ENCODE data around the gene ELOVL6. TPM values are rescaled to one million over a fixed set of nuclear protein-coding genes. Genes with fewer than 3 reads are reported as not detected.

Gene ELOVL6
- total and polyA plus RNA-seq, 2 of the 4 experiments (the other 2 are of a cell fraction), result 17.9 to 19.0 TPM

DNA sequence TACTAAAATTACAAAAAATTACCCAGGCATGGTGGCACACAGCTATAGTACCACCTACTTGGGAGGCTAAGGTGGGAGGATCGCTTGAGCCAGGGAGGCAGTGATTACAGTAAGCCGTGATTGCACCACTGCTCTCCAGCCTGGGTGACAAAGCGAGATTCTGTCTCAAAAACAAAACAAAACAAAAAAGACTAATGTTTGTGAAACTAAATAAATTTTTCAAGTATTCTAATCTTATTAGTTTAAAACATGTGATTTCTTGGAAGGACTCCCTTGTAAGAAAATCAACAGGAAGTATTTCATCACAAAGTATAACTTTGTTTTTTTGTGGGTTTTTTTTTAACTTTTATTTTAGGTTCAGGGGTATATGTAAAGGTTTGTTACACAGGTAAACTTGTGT is 196.1 kb downstream of the ELOVL6 start:
- intact Hi-C loops (cut with micrococcal nuclease), result no loop called here
- Histone ChIP-seq H3K4me1 (ENCODE audit: control insufficient read depth, insufficient read depth, low read length) (no peaks in the 10 kb centered on the region), H3K9ac (ENCODE audit: low read depth, low read length) (no peak overlapping the region), H2AFZ (replicated peaks; ENCODE audit: low read length, poor library complexity) (no peak overlapping the region), H2AK9ac (replicated peaks; ENCODE audit: low read depth, low read length, poor library complexity) (no peak overlapping the region), H2AK5ac (ENCODE audit: low read depth, low read length) (no peak overlapping the region), H3K4ac (ENCODE audit: low read depth, low read length) (no peak overlapping the region), H3K23ac (ENCODE audit: low read depth, low read length) (no peak overlapping the region), H4K5ac (ENCODE audit: low read depth, low read length) (no peak overlapping the region), H2BK5ac (ENCODE audit: low read depth, low read length, poor library complexity, severe bottlenecking) (no peak overlapping the region), H3K4me3 (ENCODE audit: insufficient read depth, low read depth, low read length) (no peak overlapping the region), H3K56ac (ENCODE audit: extremely low read depth, insufficient read depth, low read length) (no peak overlapping the region), H3K9me3 (ENCODE audit: control insufficient read depth, insufficient read depth, low read length) (no peaks in the 10 kb centered on the region), H3K27ac (ENCODE audit: insufficient read depth, low read length) (no peak overlapping the region), H2BK120ac (ENCODE audit: low read depth, low read length) (no peak overlapping the region), H3K36me3 (ENCODE audit: control insufficient read depth, insufficient read depth, low read length) (no peaks in the 10 kb centered on the region), H3K27me3 (ENCODE audit: control insufficient read depth, insufficient read depth, low read length) (no peaks in the 10 kb centered on the region), H2BK15ac (ENCODE audit: low read depth, low read length) (no peak overlapping the region), H4K20me1 (ENCODE audit: insufficient read depth, low read length) (no peaks in the 10 kb centered on the region), H3K14ac (replicated peaks; ENCODE audit: low read depth, low read length) (no peak overlapping the region), H3K79me1 (ENCODE audit: low read depth in 1 of 2, low read length in 2 of 2) (no peaks in the 10 kb centered on the region), H2BK20ac (ENCODE audit: low read depth, low read length) (no peak overlapping the region), H4K8ac (ENCODE audit: low read depth in 2 of 2, low read length in 2 of 2) (no peak overlapping the region), H3K4me2 (ENCODE audit: low read depth, low read length) (no peak overlapping the region), H3K9me1 (ENCODE audit: insufficient read depth, low read length) (no peaks in the 10 kb centered on the region), H3K18ac (ENCODE audit: low read depth, low read length) (no peak overlapping the region), H4K91ac (ENCODE audit: insufficient read depth, low read depth, low read length) (no peak overlapping the region)
- dilution Hi-C loops (cut with HindIII; ENCODE audit: low sequenced_read_pairs, unreplicated experiment), result no loop called here
- CTCF ChIA-PET, result interaction anchor here (5.4 kb wide), 1 partner anchor 509 kb away, joined by 52 read pairs; no protein-coding TSS in a partner anchor
- DNase-seq (no peak), ATAC-seq (ENCODE audit: low read depth) (no peak)
- no CpG with 5 or more reads among the region's 3 CpGs for WGBS, 2 experiments (ENCODE audit: extremely low coverage in 2 of 2, insufficient read length in 1 of 2)
- in situ Hi-C loops (cut with MboI; ENCODE audit: low sequenced_read_pairs), result loop anchor here (25.0 kb wide), 1 partner anchor 310 kb away; no protein-coding TSS in a partner anchor
- no peak for TF ChIP-seq MAZ (IDR thresholded peaks at IDR 0.05; ENCODE audit: borderline replicate concordance, low read depth, low read length)
- no TSS peak for BruUV-seq (replicated peaks)
- POLR2A ChIA-PET (ENCODE audit: unreplicated experiment), result no interaction called here
